ENCODE results near the gene AP3B1. TPM values are rescaled to one million over a fixed set of nuclear protein-coding genes. Genes with fewer than 3 reads are reported as not detected.

Gene AP3B1
- total and polyA plus RNA-seq, 2 donors (not counting 1 experiment from before 2014, with no cell fraction given): 50.5 to 66.9 TPM

DNA sequence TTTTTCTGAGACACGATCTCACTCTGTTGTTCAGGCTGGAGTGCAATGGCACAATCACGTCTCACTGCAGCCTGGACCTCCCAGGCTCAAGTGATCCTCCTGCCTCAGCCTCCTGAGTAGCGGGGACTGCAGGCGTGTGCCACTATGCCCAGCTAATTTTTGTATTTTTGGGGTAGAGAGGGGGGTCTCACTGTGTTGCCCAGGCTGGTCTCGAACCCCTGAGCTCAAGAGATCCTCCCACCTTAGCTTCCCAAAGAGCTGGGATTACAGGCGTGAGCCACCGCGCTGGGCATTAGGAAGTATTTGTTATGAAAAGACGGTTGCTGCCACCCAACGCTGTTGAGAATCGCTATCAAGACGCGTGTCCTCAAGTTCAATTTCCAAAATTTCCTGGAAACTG lies 337.4 kb downstream of the AP3B1 start:
- TF ChIP-seq EZH2 (IDR thresholded peaks at IDR 0.05; ENCODE audit: low read length, missing control alignments): no peak
- TF ChIP-seq, protein P1, sequence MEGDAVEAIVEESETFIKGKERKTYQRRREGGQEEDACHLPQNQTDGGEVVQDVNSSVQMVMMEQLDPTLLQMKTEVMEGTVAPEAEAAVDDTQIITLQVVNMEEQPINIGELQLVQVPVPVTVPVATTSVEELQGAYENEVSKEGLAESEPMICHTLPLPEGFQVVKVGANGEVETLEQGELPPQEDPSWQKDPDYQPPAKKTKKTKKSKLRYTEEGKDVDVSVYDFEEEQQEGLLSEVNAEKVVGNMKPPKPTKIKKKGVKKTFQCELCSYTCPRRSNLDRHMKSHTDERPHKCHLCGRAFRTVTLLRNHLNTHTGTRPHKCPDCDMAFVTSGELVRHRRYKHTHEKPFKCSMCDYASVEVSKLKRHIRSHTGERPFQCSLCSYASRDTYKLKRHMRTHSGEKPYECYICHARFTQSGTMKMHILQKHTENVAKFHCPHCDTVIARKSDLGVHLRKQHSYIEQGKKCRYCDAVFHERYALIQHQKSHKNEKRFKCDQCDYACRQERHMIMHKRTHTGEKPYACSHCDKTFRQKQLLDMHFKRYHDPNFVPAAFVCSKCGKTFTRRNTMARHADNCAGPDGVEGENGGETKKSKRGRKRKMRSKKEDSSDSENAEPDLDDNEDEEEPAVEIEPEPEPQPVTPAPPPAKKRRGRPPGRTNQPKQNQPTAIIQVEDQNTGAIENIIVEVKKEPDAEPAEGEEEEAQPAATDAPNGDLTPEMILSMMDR (conservative IDR thresholded peaks at IDR 0.05 in 1 of 2, IDR thresholded peaks at IDR 0.05 in 1 of 2; ENCODE audit: low read depth in 1 of 2, low read length in 2 of 2): no peak
- Histone ChIP-seq H3K27ac (ENCODE audit: insufficient read depth, low read length) (no peak overlapping the region), H4K20me1 (ENCODE audit: control insufficient read depth, extremely low read depth, insufficient read depth, low read length) (no peaks in the 10 kb centered on the region), H3K27me3 (ENCODE audit: control insufficient read depth, insufficient read depth, low read length) (peaks cover 27% of the 10 kb centered on the region), H3K79me2 (ENCODE audit: control insufficient read depth, insufficient read depth, low read length) (no peaks in the 10 kb centered on the region), H3K9ac (ENCODE audit: insufficient read depth, low read length) (no peak overlapping the region), H3K9me3 (ENCODE audit: control insufficient read depth, insufficient read depth, low read depth, low read length) (no peaks in the 10 kb centered on the region), H3K4me2 (ENCODE audit: extremely low read depth, insufficient read depth, low read length) (no peak overlapping the region), H2AFZ (ENCODE audit: low read length) (no peak overlapping the region), H3K36me3 (ENCODE audit: control insufficient read depth, insufficient read depth, low read length) (no peaks in the 10 kb centered on the region), H3K4me1 (ENCODE audit: control insufficient read depth, extremely low read depth, insufficient read depth, low read length) (no peaks in the 10 kb centered on the region), H3K4me3 (replicated peaks in 1 of 4; ENCODE audit: control extremely low read depth in 1 of 4, insufficient read depth in 1 of 4, low read depth in 3 of 4, low read length in 4 of 4) (no peak overlapping the region)
- no peak for DNase-seq (ENCODE audit: low read depth in 2 of 2)

DNA sequence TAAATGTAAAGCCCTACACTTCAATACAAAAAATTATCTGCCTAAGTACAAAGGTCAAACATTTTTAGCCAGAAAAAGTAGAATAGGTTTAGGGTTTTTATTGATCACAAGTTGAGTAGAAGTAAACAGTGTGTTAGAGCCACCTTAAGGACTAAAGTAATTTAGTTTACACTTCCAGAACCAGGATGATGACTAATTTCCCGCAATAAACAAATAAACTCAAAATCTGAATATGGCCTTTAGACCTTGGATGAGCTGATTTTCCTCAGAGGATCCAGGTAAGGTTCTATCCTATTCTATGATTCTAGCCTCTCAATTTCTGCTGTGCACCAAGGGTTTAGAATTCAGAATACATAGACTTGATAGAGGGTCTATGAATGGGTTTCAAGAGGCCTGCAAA lies 338.9 kb downstream of the AP3B1 start:
- H3K4me2 ChIP-seq (ENCODE audit: extremely low read depth, insufficient read depth, low read length): no peak overlapping the region
- H3K79me2 ChIP-seq (ENCODE audit: control insufficient read depth, insufficient read depth, low read length): no peaks in the 10 kb centered on the region
- no peak for DNase-seq (ENCODE audit: low read depth in 2 of 2)
- H3K27ac ChIP-seq (ENCODE audit: insufficient read depth, low read length): no peak overlapping the region
- no peak overlapping the region for H2AFZ ChIP-seq (ENCODE audit: low read length)
- TF ChIP-seq EZH2 (IDR thresholded peaks at IDR 0.05; ENCODE audit: low read length, missing control alignments): no peak
- no peak overlapping the region for H3K4me3 ChIP-seq (replicated peaks in 1 of 4; ENCODE audit: control extremely low read depth in 1 of 4, insufficient read depth in 1 of 4, low read depth in 3 of 4, low read length in 4 of 4)
- peaks cover 26% of the 10 kb centered on the region for H3K27me3 ChIP-seq (ENCODE audit: control insufficient read depth, insufficient read depth, low read length)
- no peaks in the 10 kb centered on the region for H3K4me1 ChIP-seq (ENCODE audit: control insufficient read depth, extremely low read depth, insufficient read depth, low read length)
- no peak overlapping the region for H3K9ac ChIP-seq (ENCODE audit: insufficient read depth, low read length)
- H3K9me3 ChIP-seq (ENCODE audit: control insufficient read depth, insufficient read depth, low read depth, low read length): no peaks in the 10 kb centered on the region
- no peaks in the 10 kb centered on the region for H3K36me3 ChIP-seq (ENCODE audit: control insufficient read depth, insufficient read depth, low read length)
- no peaks in the 10 kb centered on the region for H4K20me1 ChIP-seq (ENCODE audit: control insufficient read depth, extremely low read depth, insufficient read depth, low read length)

DNA sequence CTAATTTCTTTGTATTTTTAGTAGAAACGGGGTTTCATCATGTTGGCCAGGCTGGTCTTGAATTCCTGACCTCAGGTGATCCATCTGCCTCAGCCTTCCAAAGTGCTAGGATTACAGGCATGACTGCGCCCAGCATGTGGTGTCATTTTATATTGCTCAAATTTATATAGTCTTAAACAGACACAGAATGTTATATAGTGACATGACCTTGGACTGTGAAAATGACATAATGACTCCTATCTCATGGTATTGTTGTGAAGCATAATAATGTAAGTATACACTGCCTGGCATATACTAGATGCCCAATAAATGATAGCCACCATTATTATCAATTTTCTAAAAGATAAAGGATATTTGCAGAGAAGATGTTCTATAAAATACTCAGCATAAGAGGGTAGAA lies 341.1 kb downstream of the AP3B1 start:
- Histone ChIP-seq H4K20me1 (ENCODE audit: control insufficient read depth, extremely low read depth, insufficient read depth, low read length) (no peaks in the 10 kb centered on the region), H3K4me3 (replicated peaks in 1 of 4; ENCODE audit: control extremely low read depth in 1 of 4, insufficient read depth in 1 of 4, low read depth in 3 of 4, low read length in 4 of 4) (no peak overlapping the region), H3K36me3 (ENCODE audit: control insufficient read depth, insufficient read depth, low read length) (no peaks in the 10 kb centered on the region), H3K79me2 (ENCODE audit: control insufficient read depth, insufficient read depth, low read length) (no peaks in the 10 kb centered on the region), H3K9ac (ENCODE audit: insufficient read depth, low read length) (no peak overlapping the region), H2AFZ (ENCODE audit: low read length) (no peak overlapping the region), H3K9me3 (ENCODE audit: control insufficient read depth, insufficient read depth, low read depth, low read length) (no peaks in the 10 kb centered on the region), H3K27ac (ENCODE audit: insufficient read depth, low read length) (no peak overlapping the region), H3K4me1 (ENCODE audit: control insufficient read depth, extremely low read depth, insufficient read depth, low read length) (no peaks in the 10 kb centered on the region), H3K27me3 (ENCODE audit: control insufficient read depth, insufficient read depth, low read length) (peaks cover 14% of the 10 kb centered on the region), H3K4me2 (ENCODE audit: extremely low read depth, insufficient read depth, low read length) (no peak overlapping the region)
- TF ChIP-seq EZH2 (IDR thresholded peaks at IDR 0.05; ENCODE audit: low read length, missing control alignments): no peak
- TF ChIP-seq, protein P1 (conservative IDR thresholded peaks at IDR 0.05 in 1 of 2, IDR thresholded peaks at IDR 0.05 in 1 of 2; ENCODE audit: low read depth in 1 of 2, low read length in 2 of 2): no peak
- no peak for DNase-seq (ENCODE audit: low read depth in 2 of 2)

Data from fibroblast of lung (primary cell).